B cell (primary cell): ENCODE measurements around the gene CHCHD1.

ENCODE experiments used
- CTCF ChIP-seq: fragments of 200-600 bp; IDR thresholded peaks from one replicate; pipeline ENCODE4 v1.8.0; 2022; ENCODE audit warnings: antibody characterized with exemption, mild to moderate bottlenecking
- EZH2 ChIP-seq: IDR thresholded peaks from 2 replicates; pipeline ENCODE4 v1.6.1; 2012; ENCODE audit warnings: borderline replicate concordance, low read depth, mild to moderate bottlenecking, moderate library complexity, low read length; ENCODE audit not compliant: insufficient read depth, poor library complexity, severe bottlenecking

DNA sequence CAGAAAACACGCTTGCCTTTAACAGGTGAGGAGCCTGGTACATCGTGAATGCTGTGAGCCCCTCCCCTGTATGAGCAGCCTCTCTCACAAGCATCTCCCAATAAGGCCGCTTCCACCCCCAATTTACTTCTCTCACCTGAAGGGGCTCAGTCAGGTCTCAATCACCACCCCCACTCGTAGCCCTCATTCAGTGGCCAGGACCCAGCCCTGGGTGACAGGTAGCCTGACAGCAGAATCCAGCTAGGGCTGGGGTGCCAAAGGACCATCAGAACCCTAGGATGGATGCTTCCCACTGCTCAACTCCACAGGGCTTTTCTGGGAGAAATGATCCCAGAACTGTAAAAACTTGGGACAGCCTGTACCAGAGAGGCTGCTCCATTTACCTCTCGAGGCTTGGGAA, 36.0 kb downstream of the CHCHD1 start:
- TF ChIP-seq CTCF, result no peak
- no peak for TF ChIP-seq EZH2
